Measurements from ENCODE around the gene CD4. TPM values are rescaled to one million over a fixed set of nuclear protein-coding genes. Genes with fewer than 3 reads are reported as not detected.

CD4 gene
- total and polyA plus RNA-seq, 2 donors (not counting 3 experiments of a cell fraction or from before 2014, with no cell fraction given), result not detected

DNA sequence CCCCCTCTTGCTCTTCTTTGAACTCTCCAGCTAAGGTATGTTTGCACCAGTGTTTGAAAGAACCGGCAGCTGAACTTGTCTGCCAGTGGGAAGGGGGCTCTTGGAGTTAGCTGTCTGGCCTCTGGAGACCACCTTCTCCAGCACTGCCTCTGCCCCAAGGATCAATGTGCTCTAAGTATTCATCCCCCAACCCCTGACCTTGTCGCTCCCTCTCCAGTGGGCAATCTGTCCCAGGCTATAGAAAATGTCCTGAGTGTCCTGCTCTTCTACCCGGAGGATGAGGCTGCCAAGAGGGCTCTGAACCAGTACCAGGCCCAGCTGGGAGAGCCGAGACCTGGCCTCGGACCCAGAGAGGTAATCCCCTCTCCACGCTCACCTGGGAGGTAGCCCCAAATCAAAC is 41.7 kb downstream of the CD4 start:
- H3K27ac ChIP-seq (ENCODE audit: insufficient read depth, low read depth, low read length), result no peak overlapping the region
- intact Hi-C loops (cut with micrococcal nuclease), result no loop called here

More for the DNA sequence above, 41.7 kb downstream of the CD4 start:
- Histone ChIP-seq H2AFZ (ENCODE audit: low read depth, low read length) (no peak overlapping the region), H3K36me3 (ENCODE audit: control insufficient read depth in 2 of 2, extremely low read depth in 1 of 2, insufficient read depth in 2 of 2, low read length in 2 of 2) (peaks cover 0 to 18% of the 10 kb centered on the region in 2 experiments), H3K4me2 (ENCODE audit: insufficient read depth, low read length) (no peak overlapping the region), H4K20me1 (replicated peaks; ENCODE audit: control insufficient read depth, extremely low read depth, insufficient read depth, low read length) (no peaks in the 10 kb centered on the region), H3K4me1 (ENCODE audit: control insufficient read depth, extremely low read depth, insufficient read depth, low read length) (peaks cover 13% of the 10 kb centered on the region), H3K9me3 (replicated peaks; ENCODE audit: control insufficient read depth, insufficient read depth, low read length) (no peaks in the 10 kb centered on the region), H3K27me3 (ENCODE audit: control insufficient read depth in 2 of 2, insufficient read depth in 2 of 2, low read length in 2 of 2) (no peaks in the 10 kb centered on the region), H3K4me3 (replicated peaks in 1 of 3; ENCODE audit: insufficient read depth in 1 of 3, low read depth in 1 of 3, low read length in 3 of 3) (no peak overlapping the region), H3K79me2 (ENCODE audit: control insufficient read depth, insufficient read depth, low read length) (peaks cover 25% of the 10 kb centered on the region), H3K9ac (replicated peaks; ENCODE audit: extremely low read depth, insufficient read depth, low read length) (no peak overlapping the region), H3K9me1 (replicated peaks; ENCODE audit: control insufficient read depth, extremely low read depth, insufficient read depth, low read length) (no peaks in the 10 kb centered on the region)
- BruUV-seq (replicated peaks), result no TSS peak
- CTCF ChIA-PET, result interaction anchor here (1.3 to 12.0 kb wide), 2 partner anchors 18 to 78 kb away, joined by 3 to 148 read pairs; partner anchors contain the start of gene MLF2
- DNase-seq (ENCODE audit: low read depth, low spot score), result no peak
- FAIRE-seq, result no peak
- dilution Hi-C loops (cut with MboI; ENCODE audit: extremely low pct_ligation_motif_present, low sequenced_read_pairs), result no loop called here
- POLR2A ChIA-PET, result no interaction called here
- TF ChIP-seq MAX (IDR thresholded peaks at IDR 0.05; ENCODE audit: insufficient read depth, insufficient read length), result no peak
- TF ChIP-seq POLR2AphosphoS5 (IDR thresholded peaks at IDR 0.05; ENCODE audit: insufficient read depth, low read depth, low read length), result no peak
- TF ChIP-seq GATA2 (IDR thresholded peaks at IDR 0.05; ENCODE audit: insufficient read depth, insufficient read length, low read depth, low read length), result no peak
- TF ChIP-seq POLR2A (IDR thresholded peaks at IDR 0.05; ENCODE audit: low read depth, low read length), result no peak
- no peak for TF ChIP-seq FOS (IDR thresholded peaks at IDR 0.05; ENCODE audit: borderline replicate concordance, insufficient read depth, low read length)
- TF ChIP-seq MYC (IDR thresholded peaks at IDR 0.05; ENCODE audit: low read depth, low read length), result no peak
- TF ChIP-seq EZH2 (IDR thresholded peaks at IDR 0.05; ENCODE audit: borderline replicate concordance, low read depth, low read length, severe bottlenecking), result no peak
- no peak for TF ChIP-seq JUN (IDR thresholded peaks at IDR 0.05; ENCODE audit: borderline replicate concordance, insufficient read depth, insufficient read length, low read depth)
- TF ChIP-seq, protein P1, sequence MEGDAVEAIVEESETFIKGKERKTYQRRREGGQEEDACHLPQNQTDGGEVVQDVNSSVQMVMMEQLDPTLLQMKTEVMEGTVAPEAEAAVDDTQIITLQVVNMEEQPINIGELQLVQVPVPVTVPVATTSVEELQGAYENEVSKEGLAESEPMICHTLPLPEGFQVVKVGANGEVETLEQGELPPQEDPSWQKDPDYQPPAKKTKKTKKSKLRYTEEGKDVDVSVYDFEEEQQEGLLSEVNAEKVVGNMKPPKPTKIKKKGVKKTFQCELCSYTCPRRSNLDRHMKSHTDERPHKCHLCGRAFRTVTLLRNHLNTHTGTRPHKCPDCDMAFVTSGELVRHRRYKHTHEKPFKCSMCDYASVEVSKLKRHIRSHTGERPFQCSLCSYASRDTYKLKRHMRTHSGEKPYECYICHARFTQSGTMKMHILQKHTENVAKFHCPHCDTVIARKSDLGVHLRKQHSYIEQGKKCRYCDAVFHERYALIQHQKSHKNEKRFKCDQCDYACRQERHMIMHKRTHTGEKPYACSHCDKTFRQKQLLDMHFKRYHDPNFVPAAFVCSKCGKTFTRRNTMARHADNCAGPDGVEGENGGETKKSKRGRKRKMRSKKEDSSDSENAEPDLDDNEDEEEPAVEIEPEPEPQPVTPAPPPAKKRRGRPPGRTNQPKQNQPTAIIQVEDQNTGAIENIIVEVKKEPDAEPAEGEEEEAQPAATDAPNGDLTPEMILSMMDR (IDR thresholded peaks at IDR 0.05; ENCODE audit: extremely low read depth in 1 of 2, insufficient read depth in 1 of 2, low read depth in 1 of 2, low read length in 2 of 2), result no peak
